Ascending aorta (tissue), 2 donors: ENCODE data around the gene PCDHA7. TPM values are rescaled to one million over a fixed set of nuclear protein-coding genes. Genes with fewer than 3 reads are reported as not detected.
"Not testable (repeated sequence)": the region's sequence is repeated elsewhere in the genome, so short reads cannot be mapped to it uniquely, and the experiment has no call there.

Source experiments
- DNase-seq, 2 donors: peaks; one replicate each; pipeline ENCODE4 v3.0.0-alpha.2; 2019; ENCODE audit warnings: low spot score in 2 of 2
- H3K27ac ChIP-seq, 2 donors: fragments of 200-600 bp; sonication (generic); one replicate each; pipeline ENCODE4 v1.5.1; 2016 to 2017; ENCODE audit warnings: mild to moderate bottlenecking in 1 of 2
- H3K27me3 ChIP-seq: fragments of 200-600 bp; sonication (generic); one replicate; pipeline ENCODE4 v1.5.1; 2017
- H3K36me3 ChIP-seq, 2 donors: fragments of 200-600 bp; sonication (generic); one replicate each; pipeline ENCODE4 v1.5.1; 2016
- H3K4me1 ChIP-seq, 2 donors: fragments of 200-600 bp; sonication (generic); one replicate each; pipeline ENCODE4 v1.5.1; 2016 to 2017; ENCODE audit warnings: mild to moderate bottlenecking in 1 of 2
- H3K4me3 ChIP-seq, 2 donors: fragments of 200-600 bp; sonication (generic); one replicate each; pipeline ENCODE4 v1.5.1; 2016 to 2017; ENCODE audit warnings: mild to moderate bottlenecking in 1 of 2
- H3K9me3 ChIP-seq, 2 donors: fragments of 200-600 bp; sonication (generic); one replicate each; pipeline ENCODE4 v1.5.1; 2016
- CTCF ChIP-seq, 3 experiments: fragments of 200-600 bp in 2 of 3; fragments of 450-650 bp in 1 of 3; sonication (generic) in 2 of 3; IDR thresholded peaks; one replicate each; pipeline ENCODE4 v1.5.1; 2016 to 2019; ENCODE audit warnings: antibody characterized with exemption in 3 of 3, mild to moderate bottlenecking in 1 of 3, moderate library complexity in 1 of 3
- intact Hi-C: fragments of 100-400 bp; cut with DNase I; formaldehyde crosslinking; loops from one replicate; pipeline ENCODE4 v1.15.1; 2023
- total RNA-seq: library from RNA; depleted of rRNA; stranded (reverse); fragments of >200 nt; gene quantifications from one replicate; pipeline ENCODE4 v1.1.0, GENCODE V29; 2016

The PCDHA7 gene
- total RNA-seq, 1 donor from 2014 or later = not detected

DNA sequence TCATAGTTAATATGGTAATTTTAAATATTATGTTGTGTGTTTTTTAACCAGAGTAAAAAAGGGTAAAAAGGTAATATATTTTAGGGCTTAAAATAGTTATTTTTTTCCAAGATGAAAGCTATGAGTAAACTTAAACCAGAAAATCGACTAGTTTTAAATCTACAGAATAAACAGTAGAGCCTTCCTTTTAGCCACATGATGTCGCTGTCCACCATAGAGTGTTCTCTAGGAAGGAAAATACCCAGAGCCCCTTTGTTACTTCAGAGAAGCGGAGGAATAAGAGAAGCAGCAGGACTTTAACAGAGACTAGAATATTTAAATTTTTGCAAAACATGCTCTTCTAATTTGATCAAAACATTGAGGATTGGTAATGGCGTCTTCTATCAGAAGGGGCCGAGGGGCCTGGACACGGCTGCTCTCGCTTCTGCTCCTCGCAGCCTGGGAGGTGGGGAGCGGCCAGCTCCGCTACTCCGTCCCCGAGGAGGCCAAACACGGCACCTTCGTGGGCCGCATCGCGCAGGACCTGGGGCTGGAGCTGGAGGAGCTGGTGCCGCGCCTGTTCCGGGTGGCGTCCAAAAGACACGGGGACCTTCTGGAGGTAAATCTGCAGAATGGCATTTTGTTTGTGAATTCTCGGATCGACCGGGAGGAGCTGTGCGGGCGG, 39.3 kb upstream of the PCDHA7 start, which contains the start of gene PCDHA2:
PCDHA2 (plus strand) TSS at position 258 of the 664 bp plus-strand sequence.
- TF ChIP-seq CTCF (IDR thresholded peaks at IDR 0.05) = no peak
- Histone ChIP-seq H3K4me3 (no peak within 1 kb of the TSS), H3K27me3 (no peaks in the 10 kb centered on the region), H3K4me1 (no peaks in the 10 kb centered on the region), H3K27ac (no peak within 1 kb of the TSS), H3K36me3 (no peaks in the 10 kb centered on the region), H3K9me3 (peaks cover 0 to 44% of the 10 kb centered on the region in 2 donors)
- DNase-seq = no peak
- intact Hi-C loops = no loop called here

DNA sequence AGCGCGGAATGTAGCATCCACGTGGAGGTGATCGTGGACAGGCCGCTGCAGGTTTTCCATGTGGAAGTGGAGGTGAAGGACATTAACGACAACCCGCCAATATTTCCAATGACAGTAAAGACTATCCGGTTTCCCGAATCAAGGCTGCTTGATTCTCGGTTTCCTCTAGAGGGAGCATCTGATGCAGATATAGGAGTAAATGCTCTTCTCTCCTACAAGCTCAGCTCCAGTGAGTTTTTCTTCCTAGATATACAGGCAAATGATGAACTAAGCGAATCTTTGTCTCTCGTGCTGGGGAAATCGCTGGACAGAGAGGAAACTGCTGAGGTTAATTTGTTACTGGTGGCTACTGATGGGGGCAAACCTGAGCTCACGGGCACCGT, 38.8 kb upstream of the PCDHA7 start:
- no peak overlapping the region for H3K4me3 ChIP-seq
- intact Hi-C loops = no loop called here

GRCh38 chr5:140796072-140796717, 37.9 kb upstream of the PCDHA7 start:
- H3K36me3 ChIP-seq, H3K27ac ChIP-seq, H3K27me3 ChIP-seq, H3K4me3 ChIP-seq, DNase-seq, intact Hi-C loops, H3K4me1 ChIP-seq: not testable (repeated sequence)
- peaks cover 0 to 44% of the 10 kb centered on the region in 2 donors for H3K9me3 ChIP-seq

More for the DNA sequence above, 38.8 kb upstream of the PCDHA7 start:
- DNase-seq = no peak
- no peaks in the 10 kb centered on the region for H3K36me3 ChIP-seq
- TF ChIP-seq CTCF (IDR thresholded peaks at IDR 0.05) = no peak
- H3K4me1 ChIP-seq = no peaks in the 10 kb centered on the region
- H3K27ac ChIP-seq = no peak overlapping the region
- H3K27me3 ChIP-seq = no peaks in the 10 kb centered on the region
- peaks cover 0 to 44% of the 10 kb centered on the region in 2 donors for H3K9me3 ChIP-seq

GRCh38 chr5:140796718-140797095, 37.4 kb upstream of the PCDHA7 start:
- no peak for TF ChIP-seq CTCF (IDR thresholded peaks at IDR 0.05)
- H3K9me3 ChIP-seq = peaks cover 0 to 45% of the 10 kb centered on the region in 2 donors
- DNase-seq = no peak
- H3K4me1 ChIP-seq = no peaks in the 10 kb centered on the region
- no peak overlapping the region for H3K4me3 ChIP-seq
- no peaks in the 10 kb centered on the region for H3K27me3 ChIP-seq
- intact Hi-C loops = no loop called here
- H3K27ac ChIP-seq = no peak overlapping the region
- no peaks in the 10 kb centered on the region for H3K36me3 ChIP-seq

- intact Hi-C loops = loop anchor here (1.0 kb wide), 1 partner anchor 240 kb away; no protein-coding TSS in a partner anchor
- H3K36me3 ChIP-seq = no peaks in the 10 kb centered on the region
- no peaks in the 10 kb centered on the region for H3K27me3 ChIP-seq
- H3K4me1 ChIP-seq = no peaks in the 10 kb centered on the region
- no peak for DNase-seq
- no peak within 1 kb of the TSS for H3K27ac ChIP-seq
- peak within 1 kb of the TSS; percentile 15 to 41 for H3K4me3 ChIP-seq
- H3K9me3 ChIP-seq = peaks cover 5 to 33% of the 10 kb centered on the region in 2 donors
- TF ChIP-seq CTCF (IDR thresholded peaks at IDR 0.05) = peak in 2 of 3 experiments; percentile 17 to 37
Measured at GRCh38 chr5:140800816-140801493, 33.1 kb upstream of the PCDHA7 start, which contains the start of gene PCDHA3. Gene PCDHA3, plus strand, starts transcription at chr5:140801057.

DNA sequence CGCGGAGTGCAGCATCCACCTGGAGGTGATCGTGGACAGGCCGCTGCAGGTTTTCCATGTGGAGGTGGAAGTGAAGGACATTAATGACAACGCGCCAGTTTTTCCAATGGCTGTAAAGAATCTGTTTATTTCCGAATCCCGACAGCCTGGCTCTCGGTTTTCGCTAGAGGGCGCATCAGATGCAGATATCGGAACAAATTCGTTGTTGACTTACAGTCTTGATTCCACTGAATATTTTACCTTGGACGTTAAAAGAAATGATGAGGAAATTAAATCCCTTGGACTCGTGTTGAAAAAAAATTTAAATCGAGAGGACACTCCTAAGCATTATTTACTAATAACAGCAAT, 32.6 kb upstream of the PCDHA7 start:
- H3K27ac ChIP-seq = no peak overlapping the region
- no peak for DNase-seq
- H3K9me3 ChIP-seq = peaks cover 5 to 29% of the 10 kb centered on the region in 2 donors
- H3K27me3 ChIP-seq = no peaks in the 10 kb centered on the region
- peak in 1 of 3 experiments; percentile 30 for TF ChIP-seq CTCF (IDR thresholded peaks at IDR 0.05)
- no peaks in the 10 kb centered on the region for H3K36me3 ChIP-seq
- H3K4me3 ChIP-seq = peak overlapping the region in 1 of 2 donors; percentile 41
- no peaks in the 10 kb centered on the region for H3K4me1 ChIP-seq
- intact Hi-C loops = loop anchor here (1.0 kb wide), 1 partner anchor 240 kb away; no protein-coding TSS in a partner anchor

- H3K36me3 ChIP-seq, H3K27me3 ChIP-seq, DNase-seq, H3K27ac ChIP-seq, H3K4me1 ChIP-seq, intact Hi-C loops: not testable (repeated sequence)
- Histone ChIP-seq H3K4me3 (peak overlapping the region in 1 of 2 donors; percentile 16), H3K9me3 (peaks cover 5 to 21% of the 10 kb centered on the region in 2 donors)
Measured at GRCh38 chr5:140802381-140802780, 31.7 kb upstream of the PCDHA7 start.
